ENCODE data around the gene TMEM170B. TPM values are rescaled to one million over a fixed set of nuclear protein-coding genes. Genes with fewer than 3 reads are reported as not detected.

The TMEM170B gene
- total RNA-seq, 2 experiments from 2014 or later, result 0.40 to 0.57 TPM

GRCh38 chr6:11632231-11632630 lies 94.7 kb downstream of the TMEM170B start:
- intact Hi-C loops (cut with micrococcal nuclease), result no loop called here
- H3K4me1 Mint-ChIP-seq (ENCODE audit: low read depth), result no peaks in the 10 kb centered on the region
- peaks cover 3% of the 10 kb centered on the region for H3K27me3 Mint-ChIP-seq (ENCODE audit: low read depth)
- no peak overlapping the region for H3K27ac Mint-ChIP-seq
- H3K9me3 Mint-ChIP-seq, result no peaks in the 10 kb centered on the region
- H3K4me3 Mint-ChIP-seq, result no peak overlapping the region
- no peaks in the 10 kb centered on the region for H3K36me3 Mint-ChIP-seq (ENCODE audit: low read depth)
- DNase-seq, result no peak
- CTCF ChIA-PET, result interaction anchor here (0.6 to 0.7 kb wide), 2 partner anchors 70 to 502 kb away, joined by 3 to 4 read pairs; no protein-coding TSS in a partner anchor

- H3K27me3 Mint-ChIP-seq (ENCODE audit: low read depth), result peaks cover 3% of the 10 kb centered on the region
- H3K36me3 Mint-ChIP-seq (ENCODE audit: low read depth), result no peaks in the 10 kb centered on the region
- no peaks in the 10 kb centered on the region for H3K9me3 Mint-ChIP-seq
- H3K4me3 Mint-ChIP-seq, result no peak overlapping the region
- no peaks in the 10 kb centered on the region for H3K4me1 Mint-ChIP-seq (ENCODE audit: low read depth)
- no peak for DNase-seq
- CTCF ChIA-PET, result no interaction called here
- no peak overlapping the region for H3K27ac Mint-ChIP-seq
- intact Hi-C loops (cut with micrococcal nuclease), result no loop called here
Observed at GRCh38 chr6:11632795-11633511, 95.4 kb downstream of the TMEM170B start.

Other genes with a start within 250 kb of the TMEM170B start
- 10 to 100 TPM; 49.4 to 52.1 TPM for gene ADTRP, start 241.1 kb downstream of the TMEM170B start, total RNA-seq